Measurements from ENCODE around the gene RCN2.

- TF ChIP-seq POLR2AphosphoS5 (IDR thresholded peaks at IDR 0.05; ENCODE audit: low read depth, low read length) (no peak), POLR2A (IDR thresholded peaks at IDR 0.05; ENCODE audit: low read depth, low read length) (no peak), TAF1 (IDR thresholded peaks at IDR 0.05; ENCODE audit: borderline replicate concordance, low read depth, low read length) (no peak)
These were observed 44.6 kb downstream of the RCN2 start for GRCh38 chr15:76976141-76976540.

Data from GM12892 (cell line).